WERI-Rb-1 (cell line): ENCODE measurements around the gene KANSL1L.
A peak's percentile ranks its signal among the peaks of the same experiment; 100 is the strongest.

Experiments
- DNase-seq: peaks from one replicate; pipeline ENCODE4 v3.0.0-alpha.2; 2020
- H3K27ac ChIP-seq: fragments of 250-450 bp; sonication (Bioruptor Pico); 2 replicates; pipeline ENCODE4 v1.5.1; 2020; ENCODE audit warnings: mild to moderate bottlenecking, moderate library complexity
- H3K27me3 ChIP-seq: fragments of 250-450 bp; sonication (Bioruptor Pico); 2 replicates; pipeline ENCODE4 v1.5.1; 2021; ENCODE audit warnings: mild to moderate bottlenecking, low read depth, moderate library complexity; ENCODE audit not compliant: insufficient read depth, severe bottlenecking
- H3K36me3 ChIP-seq: fragments of 250-450 bp; sonication (Bioruptor Pico); 2 replicates; pipeline ENCODE4 v1.5.1; 2020; ENCODE audit warnings: mild to moderate bottlenecking, moderate library complexity
- H3K4me3 ChIP-seq: 2 replicates; pipeline ENCODE4 v1.5.1; 2011; ENCODE audit warnings: low read depth, mild to moderate bottlenecking, control low read depth, low read length
- H3K9me3 ChIP-seq: fragments of 250-450 bp; sonication (Bioruptor Pico); 2 replicates; pipeline ENCODE4 v1.5.1; 2021; ENCODE audit warnings: mild to moderate bottlenecking, moderate library complexity; ENCODE audit not compliant: severe bottlenecking
- CTCF ChIP-seq: IDR thresholded peaks from 2 replicates; pipeline ENCODE4 v1.5.1; 2011; ENCODE audit warnings: low read depth, mild to moderate bottlenecking, control low read depth, inconsistent platforms, low read length

The KANSL1L gene

DNA sequence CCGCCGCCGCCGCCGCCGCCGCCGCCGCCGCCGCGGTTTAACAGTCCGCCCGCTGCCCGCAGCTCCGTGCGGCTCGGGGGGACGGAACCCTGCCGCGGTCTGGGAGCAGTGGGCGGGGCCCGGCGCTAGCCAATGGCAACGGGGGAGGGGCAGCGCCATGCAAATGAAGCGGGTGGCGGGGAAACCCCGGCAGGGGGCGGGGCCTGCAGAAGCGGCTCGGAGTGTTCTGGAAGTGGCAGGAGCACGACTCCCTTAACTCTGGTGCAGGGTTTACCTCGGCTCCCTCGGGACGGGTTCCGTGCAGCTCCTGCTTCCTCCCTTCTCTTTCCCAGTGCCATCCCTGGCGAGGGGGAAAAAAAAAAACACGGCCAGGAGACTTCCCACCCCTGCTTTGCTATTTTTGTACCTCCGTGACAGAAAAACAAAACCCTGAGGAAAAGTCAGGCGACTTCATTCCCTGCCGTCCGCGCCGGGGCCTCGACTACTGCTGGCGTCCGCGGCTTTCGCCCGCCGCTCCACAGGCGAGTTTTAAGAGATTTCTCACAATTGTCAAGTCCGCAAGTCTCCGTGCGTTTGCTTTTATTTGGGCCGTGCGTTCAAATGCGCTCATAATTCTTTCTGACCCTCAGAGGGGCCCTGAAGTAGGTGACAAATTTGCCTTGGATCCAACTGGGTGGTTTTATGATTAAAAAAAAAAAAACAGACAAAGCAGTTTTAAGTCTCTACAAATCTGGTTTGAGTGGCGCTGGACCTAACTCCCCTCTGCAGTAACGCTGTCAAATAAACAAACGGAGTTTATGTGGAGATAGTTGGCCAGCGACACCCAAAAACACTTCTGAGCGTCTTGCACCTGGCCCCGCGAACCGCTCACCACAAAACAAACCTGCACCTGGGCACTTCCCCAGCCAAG lies at the start of gene KANSL1L:
Gene KANSL1L, minus strand, starts transcription at position 101 of the 910 bp plus-strand sequence. CDS start 16,827 bp downstream, outside the sequence.
- Histone ChIP-seq H3K4me3 (peak within 1 kb of the TSS; percentile 79), H3K9me3 (no peaks in the 10 kb centered on the region), H3K27me3 (no peaks in the 10 kb centered on the region), H3K36me3 (peaks cover 3% of the 10 kb centered on the region; the same call in 1 of the 2 replicates), H3K27ac (peak within 1 kb of the TSS; percentile 100)
- peak; percentile 99 for DNase-seq
- no peak for TF ChIP-seq CTCF

DNA sequence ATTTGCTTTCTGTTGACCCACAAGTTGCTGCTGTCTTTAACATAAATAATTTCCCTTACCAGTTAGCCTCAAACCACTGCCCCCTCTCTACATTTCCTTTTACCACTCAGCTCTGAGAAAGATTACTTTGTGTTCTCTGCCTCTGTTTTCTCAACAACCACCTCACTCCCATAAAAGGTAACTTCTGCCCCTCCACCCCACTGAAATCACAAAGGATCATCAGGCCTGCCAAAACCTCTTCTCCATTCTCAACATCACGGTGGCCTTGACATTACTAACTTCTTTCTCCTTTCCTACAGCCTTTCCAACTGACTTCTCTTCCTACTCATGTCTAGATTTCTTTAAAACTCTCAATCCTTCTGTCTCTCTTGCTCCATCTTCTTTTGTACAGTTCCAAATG lies 43.9 kb upstream of the KANSL1L start:
- TF ChIP-seq CTCF, result no peak
- Histone ChIP-seq H3K36me3 (no peaks in the 10 kb centered on the region), H3K9me3 (no peaks in the 10 kb centered on the region), H3K4me3 (no peak overlapping the region), H3K27me3 (no peaks in the 10 kb centered on the region), H3K27ac (no peak overlapping the region)
- DNase-seq, result no peak

- H3K36me3 ChIP-seq, result no peaks in the 10 kb centered on the region
- DNase-seq, result no peak
These were observed 39.0 kb upstream of the KANSL1L start for GRCh38 chr2:210210185-210210584.

GRCh38 chr2:210207929-210208328 lies 36.7 kb upstream of the KANSL1L start:
- Histone ChIP-seq H3K9me3 (no peaks in the 10 kb centered on the region), H3K36me3 (no peaks in the 10 kb centered on the region)
- no peak for DNase-seq

More at GRCh38 chr2:210210185-210210584, 39.0 kb upstream of the KANSL1L start:
- Histone ChIP-seq H3K27ac (no peak overlapping the region), H3K9me3 (no peaks in the 10 kb centered on the region), H3K4me3 (no peak overlapping the region), H3K27me3 (no peaks in the 10 kb centered on the region)
- no peak for TF ChIP-seq CTCF

GRCh38 chr2:210203558-210203957 lies 32.3 kb upstream of the KANSL1L start:
- TF ChIP-seq CTCF, result no peak
- Histone ChIP-seq H3K9me3 (no peaks in the 10 kb centered on the region), H3K36me3 (no peaks in the 10 kb centered on the region), H3K4me3 (no peak overlapping the region), H3K27ac (no peak overlapping the region), H3K27me3 (no peaks in the 10 kb centered on the region)
- DNase-seq, result no peak

More at GRCh38 chr2:210207929-210208328, 36.7 kb upstream of the KANSL1L start:
- H3K27ac ChIP-seq, result no peak overlapping the region
- H3K4me3 ChIP-seq, result no peak overlapping the region
- H3K27me3 ChIP-seq, result no peaks in the 10 kb centered on the region
- no peak for TF ChIP-seq CTCF
